ENCODE measurements around the gene CCDC167.

The CCDC167 gene

GRCh38 chr6:37433657-37434271 lies 65.9 kb downstream of the CCDC167 start:
- Histone ChIP-seq H3K27ac (peak overlapping the region; percentile 74), H3K36me3 (peaks cover 28% of the 10 kb centered on the region), H3K4me3 (ENCODE audit: low read depth, low read length) (peak overlapping the region; percentile 93), H3K9me3 (ENCODE audit: severe bottlenecking) (no peaks in the 10 kb centered on the region), H3K27me3 (ENCODE audit: insufficient read depth, low read depth, severe bottlenecking) (no peaks in the 10 kb centered on the region)
- peak; percentile 50 for DNase-seq
- TF ChIP-seq CTCF (IDR thresholded peaks at IDR 0.05; ENCODE audit: low read depth, low read length): no peak
